Pancreas (tissue), 10 donors: Measurements from ENCODE around the gene INPP5A. TPM values are rescaled to one million over a fixed set of nuclear protein-coding genes. Genes with fewer than 3 reads are reported as not detected.

Experiments
- ATAC-seq, 4 donors: fragments of 200-7000 bp; cut with Tn5 transposase; one replicate each; pipeline versions ENCODE4 v1.8.0 to v1.9.1; 2020; ENCODE audit warnings: mild to moderate bottlenecking in 4 of 4, moderate library complexity in 4 of 4
- DNase-seq, 6 donors: peaks; one replicate each; pipeline ENCODE4 v3.0.0-alpha.2; 2020
- FAIRE-seq: peaks from 2 replicates; lab custom pipeline; 2012; peaks lifted over from hg19 to GRCh38; lab: Jason Lieb, UNC
- H3K27ac ChIP-seq, 4 donors: fragments of 200-600 bp; sonication (generic); 1 replicate in 3 of 4; 2 replicates in 1 of 4; pipeline versions ENCODE4 v1.5.0 to v1.8.0; 2020
- H3K27me3 ChIP-seq, 4 donors: fragments of 200-600 bp; one replicate each; pipeline ENCODE4 v1.8.0; 2021
- H3K36me3 ChIP-seq, 3 donors: fragments of 200-600 bp; sonication (generic) in 1 of 3; one replicate each; pipeline versions ENCODE4 v1.5.0 to v1.8.0; 2020 to 2021
- H3K4me1 ChIP-seq, 3 donors: fragments of 200-600 bp; one replicate each; pipeline ENCODE4 v1.8.0; 2021
- H3K4me3 ChIP-seq, 4 donors: fragments of 200-600 bp; sonication (generic) in 2 of 4; one replicate each; pipeline versions ENCODE4 v1.5.0 to v1.8.0; 2020 to 2021
- H3K9me3 ChIP-seq, 4 donors: fragments of 200-600 bp; one replicate each; pipeline ENCODE4 v1.8.0; 2021
- WGBS, 2 donors: extraction: QIAGEN DNeasy Blood & Tissue Kit; methylation state at CpG; one replicate each; pipeline ENCODE4 v1.1.7; 2013; 5-methylcytosine and 5-hydroxymethylcytosine counted together
- intact Hi-C, 3 donors: fragments of 100-400 bp; cut with DNase I; formaldehyde crosslinking; loops; one replicate each; pipeline versions ENCODE4 v1.11.1 to v1.14.2; 2022
- polyA plus RNA-seq, 2 donors: library from polyadenylated mRNA; stranded (reverse); fragments of 200-250 nt; gene quantifications; one replicate each; pipeline ENCODE4 v1.2.3, GENCODE V29; 2013
- total RNA-seq, 6 donors: library from RNA; stranded (reverse); fragmentation: NEBNext Ultra II Directional in 4 of 6; extraction: Animal tissue kit (Norgen Biotek cat#: 25700) in 4 of 6; gene quantifications; one replicate each; pipeline versions ENCODE4 v1.2.1 to v1.2.4, GENCODE V29; 2021 to 2023
- TF ChIP-seq, protein P1 (sequence below), 4 donors: fragments of 200-600 bp; sonication (generic) in 3 of 4; IDR thresholded peaks; one replicate each; pipeline versions ENCODE4 v1.5.0 to v1.8.0; 2021; ENCODE audit warnings: antibody characterized with exemption in 4 of 4
- donor health status: healthy with polysubstance abuse.
- donor health status: DM: no; HTN: no; CAD: no; lungs with moderate emphysema.
- donor health status: DM: no; HTN: no; CAD: no.
- donor health status: control.
- donor health status: control.
- donor health status: Bipolar disorder and iron deficiency.
- donor health status: DM: yes; HTN: yes; CAD: no.
- donor health status: DM: no; HTN: no; CAD: no.
- donor health status: DM: no; HTN: no; CAD: no.
- donor health status: DM: yes; HTN: yes; CAD: no.

INPP5A gene
- total and polyA plus RNA-seq, 8 donors, result 5.9 to 15.6 (median 11.3) TPM

DNA sequence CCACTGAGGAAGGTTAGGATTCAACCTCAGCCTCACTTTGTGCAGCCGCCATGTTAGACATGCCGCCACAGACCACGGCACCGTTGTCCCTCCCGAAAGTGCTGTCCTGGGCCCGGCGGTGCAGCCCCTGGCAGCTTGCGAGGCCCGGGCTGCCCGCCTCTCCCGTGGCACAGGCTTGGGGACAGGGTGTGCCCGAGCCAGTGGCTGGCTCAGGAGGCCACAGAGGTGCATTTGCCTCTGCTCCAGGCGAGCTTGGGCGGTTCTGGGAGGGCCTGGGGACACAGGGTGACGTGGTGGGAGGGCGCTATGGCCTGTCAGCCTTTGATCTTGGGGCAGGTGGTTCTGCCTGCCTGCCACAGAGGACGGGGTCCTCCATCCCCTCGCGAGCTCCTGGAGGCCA is 207.3 kb downstream of the INPP5A start:
- no peak for DNase-seq
- TF ChIP-seq, protein P1, sequence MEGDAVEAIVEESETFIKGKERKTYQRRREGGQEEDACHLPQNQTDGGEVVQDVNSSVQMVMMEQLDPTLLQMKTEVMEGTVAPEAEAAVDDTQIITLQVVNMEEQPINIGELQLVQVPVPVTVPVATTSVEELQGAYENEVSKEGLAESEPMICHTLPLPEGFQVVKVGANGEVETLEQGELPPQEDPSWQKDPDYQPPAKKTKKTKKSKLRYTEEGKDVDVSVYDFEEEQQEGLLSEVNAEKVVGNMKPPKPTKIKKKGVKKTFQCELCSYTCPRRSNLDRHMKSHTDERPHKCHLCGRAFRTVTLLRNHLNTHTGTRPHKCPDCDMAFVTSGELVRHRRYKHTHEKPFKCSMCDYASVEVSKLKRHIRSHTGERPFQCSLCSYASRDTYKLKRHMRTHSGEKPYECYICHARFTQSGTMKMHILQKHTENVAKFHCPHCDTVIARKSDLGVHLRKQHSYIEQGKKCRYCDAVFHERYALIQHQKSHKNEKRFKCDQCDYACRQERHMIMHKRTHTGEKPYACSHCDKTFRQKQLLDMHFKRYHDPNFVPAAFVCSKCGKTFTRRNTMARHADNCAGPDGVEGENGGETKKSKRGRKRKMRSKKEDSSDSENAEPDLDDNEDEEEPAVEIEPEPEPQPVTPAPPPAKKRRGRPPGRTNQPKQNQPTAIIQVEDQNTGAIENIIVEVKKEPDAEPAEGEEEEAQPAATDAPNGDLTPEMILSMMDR (IDR thresholded peaks at IDR 0.05), result no peak
- Histone ChIP-seq H3K27ac (no peak overlapping the region), H3K9me3 (no peaks in the 10 kb centered on the region), H3K36me3 (no peaks in the 10 kb centered on the region), H3K27me3 (no peaks in the 10 kb centered on the region), H3K4me1 (no peaks in the 10 kb centered on the region), H3K4me3 (no peak overlapping the region)
- no peak for ATAC-seq
- WGBS, 2 donors, result 95 to 96% methylated on average over 19 of the region's 19 CpGs
- intact Hi-C loops, result no loop called here
- no peak for FAIRE-seq

DNA sequence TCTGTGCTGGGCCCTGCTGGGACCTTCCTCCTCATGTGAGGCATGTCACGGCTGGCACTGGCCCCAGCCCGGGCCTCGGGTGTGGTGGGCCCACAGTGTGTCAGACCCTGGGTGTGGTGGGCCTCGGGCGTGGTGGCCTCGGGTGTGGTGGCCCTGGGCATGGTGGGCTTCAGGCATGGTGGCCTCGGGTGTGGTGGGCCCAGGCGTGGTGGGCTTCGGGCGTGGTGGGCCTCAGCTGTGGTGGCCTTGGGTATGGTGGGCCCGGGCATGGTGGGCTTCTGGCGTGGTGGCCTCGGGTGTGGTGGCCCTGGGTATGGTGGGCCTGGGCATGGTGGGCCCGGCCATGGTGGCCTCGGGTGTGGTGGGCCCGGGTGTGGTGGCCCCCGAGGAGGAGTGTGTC is 207.9 kb downstream of the INPP5A start:
- Histone ChIP-seq H3K36me3 (peaks cover 0 to under 1% (median 0%) of the 10 kb centered on the region in 3 donors), H3K9me3 (no peaks in the 10 kb centered on the region), H3K4me1 (no peaks in the 10 kb centered on the region), H3K27me3 (no peaks in the 10 kb centered on the region), H3K4me3 (no peak overlapping the region), H3K27ac (no peak overlapping the region)
- FAIRE-seq, result no peak
- WGBS, 2 donors, result 92 to 93% methylated on average over 17 of the region's 17 CpGs
- ATAC-seq, result no peak
- intact Hi-C loops, result no loop called here
- TF ChIP-seq, protein P1 (IDR thresholded peaks at IDR 0.05), result no peak
- no peak for DNase-seq

DNA sequence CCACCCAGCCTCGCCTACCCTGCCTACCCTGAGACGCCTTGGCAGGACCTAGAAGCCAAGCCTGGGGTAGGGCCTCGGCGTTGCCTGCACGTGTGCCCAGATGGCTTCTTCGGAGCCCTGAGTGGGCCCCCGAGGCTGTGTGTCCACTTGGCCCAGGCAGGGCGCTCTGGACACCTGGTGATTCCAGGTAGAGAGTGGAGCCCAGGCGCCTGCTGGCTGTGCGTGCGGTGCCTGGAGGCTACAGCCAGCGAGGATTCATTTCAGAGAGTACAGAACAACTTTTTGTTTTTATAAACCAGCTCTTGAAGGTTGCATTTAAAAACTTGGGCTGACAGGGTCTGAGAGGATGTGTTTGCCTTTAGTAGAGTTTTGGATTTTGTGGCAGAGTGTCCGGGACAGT is 208.4 kb downstream of the INPP5A start:
- Histone ChIP-seq H3K9me3 (no peaks in the 10 kb centered on the region), H3K36me3 (peaks cover 0 to 5% (median 0%) of the 10 kb centered on the region in 3 donors), H3K4me1 (no peaks in the 10 kb centered on the region), H3K27me3 (no peaks in the 10 kb centered on the region), H3K4me3 (no peak overlapping the region), H3K27ac (no peak overlapping the region)
- 95 to 96% methylated on average over 13 of the region's 13 CpGs for WGBS, 2 donors
- DNase-seq, result no peak
- no peak for ATAC-seq
- FAIRE-seq, result no peak
- TF ChIP-seq, protein P1 (IDR thresholded peaks at IDR 0.05), result no peak
- intact Hi-C loops, result no loop called here

DNA sequence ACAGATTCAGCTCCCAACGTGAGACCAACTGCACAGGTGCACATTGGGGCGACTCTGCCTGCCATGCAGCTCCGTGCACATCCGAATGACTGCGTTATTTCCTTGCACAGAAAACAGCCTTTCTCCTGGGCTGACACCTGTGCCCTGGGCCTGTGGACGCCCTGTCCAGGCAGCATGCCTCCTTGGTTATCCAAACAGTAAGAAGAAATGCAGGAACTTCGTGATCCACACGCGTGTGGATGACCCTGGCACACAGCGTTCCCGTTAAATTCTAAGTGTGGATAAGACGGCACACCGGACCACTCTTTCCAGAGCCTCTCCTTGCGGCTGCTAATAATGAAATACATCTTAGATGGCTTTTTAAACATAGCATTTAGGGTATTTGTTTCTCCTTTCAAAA is 208.8 kb downstream of the INPP5A start:
- intact Hi-C loops, result no loop called here
- DNase-seq (no peak), FAIRE-seq (no peak), ATAC-seq (no peak)
- Histone ChIP-seq H3K9me3 (no peaks in the 10 kb centered on the region), H3K27ac (no peak overlapping the region), H3K36me3 (peaks cover 0 to 9% (median 0%) of the 10 kb centered on the region in 3 donors), H3K4me3 (no peak overlapping the region), H3K4me1 (no peaks in the 10 kb centered on the region), H3K27me3 (no peaks in the 10 kb centered on the region)
- WGBS, 2 donors, result 86 to 91% methylated on average over 14 of the region's 14 CpGs
- TF ChIP-seq, protein P1 (IDR thresholded peaks at IDR 0.05), result no peak

DNA sequence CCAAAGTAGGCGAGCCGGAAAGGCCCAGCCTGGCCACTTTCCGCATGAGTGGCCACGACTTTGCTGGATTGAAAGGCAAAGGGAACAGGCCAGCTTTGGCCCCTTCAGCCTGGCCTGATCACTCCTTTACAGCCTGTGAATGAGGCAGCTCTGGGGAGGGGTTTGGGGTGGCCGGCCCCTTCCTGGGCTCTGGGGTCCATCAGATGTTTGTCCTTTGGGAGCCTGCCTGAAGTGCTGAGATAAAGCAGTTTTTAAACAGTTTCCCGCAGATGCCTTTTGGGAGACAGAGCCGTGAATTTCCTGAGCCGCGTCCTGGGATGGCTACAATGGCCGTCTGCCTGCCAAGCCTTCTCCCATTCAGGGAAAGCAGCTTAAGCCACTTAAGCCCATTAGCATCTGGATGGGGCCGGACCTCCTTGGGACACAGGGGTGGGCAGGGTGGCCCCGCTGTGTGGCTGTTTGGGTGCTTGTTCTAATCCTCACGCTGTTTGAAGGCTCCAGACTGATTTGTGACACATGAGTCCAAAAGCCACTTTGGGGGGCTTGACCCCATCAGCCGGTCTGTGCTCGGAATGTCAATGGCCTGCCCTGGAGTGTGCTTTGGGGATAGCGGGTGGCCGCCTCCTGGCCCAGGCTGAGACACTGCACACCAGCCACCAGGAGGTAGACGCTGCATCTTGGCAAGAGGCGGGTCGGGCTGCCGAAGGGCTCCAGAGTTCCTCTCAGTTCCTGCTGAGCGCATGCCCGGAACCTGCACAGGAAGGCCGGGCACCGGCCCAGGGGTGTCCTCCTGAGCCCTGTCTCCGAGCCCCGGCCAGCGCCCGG is 209.4 kb downstream of the INPP5A start:
- H3K27me3 ChIP-seq, result no peaks in the 10 kb centered on the region
- H3K4me1 ChIP-seq, result no peaks in the 10 kb centered on the region
- H3K9me3 ChIP-seq, result no peaks in the 10 kb centered on the region
- ATAC-seq (no peak), FAIRE-seq (no peak), DNase-seq (no peak)
- H3K27ac ChIP-seq, result no peak overlapping the region
- intact Hi-C loops, result no loop called here
- H3K4me3 ChIP-seq, result no peak overlapping the region
- peaks cover 0 to 9% (median 0%) of the 10 kb centered on the region in 3 donors for H3K36me3 ChIP-seq
- 88 to 90% methylated on average over 29 of the region's 29 CpGs for WGBS, 2 donors
- TF ChIP-seq, protein P1 (IDR thresholded peaks at IDR 0.05), result no peak
